ENCODE measurements around the gene AMT.
"Not testable (repeated sequence)": the region's sequence is repeated elsewhere in the genome, so short reads cannot be mapped to it uniquely, and the experiment has no call there.

The AMT gene

GRCh38 chr3:49410846-49411534 lies 11.3 kb downstream of the AMT start:
- Histone ChIP-seq H3K27me3 (ENCODE audit: control insufficient read depth, insufficient read depth, low read length) (no peaks in the 10 kb centered on the region), H3K4me1 (ENCODE audit: control insufficient read depth, insufficient read depth, low read length) (no peaks in the 10 kb centered on the region), H3K27ac (ENCODE audit: low read length) (no peak overlapping the region), H3K36me3 (ENCODE audit: control insufficient read depth, insufficient read depth, low read length) (no peaks in the 10 kb centered on the region), H3K9me3 (ENCODE audit: control insufficient read depth, insufficient read depth, low read length) (no peaks in the 10 kb centered on the region), H3K4me3 (ENCODE audit: low read length) (peak overlapping the region; percentile 100)
- WGBS (ENCODE audit: insufficient coverage, insufficient read length): no CpG with 5 or more reads among the region's 33 CpGs
- no peak for DNase-seq (ENCODE audit: low read depth, low spot score)

- Histone ChIP-seq H3K9me3 (ENCODE audit: control insufficient read depth, insufficient read depth, low read length) (no peaks in the 10 kb centered on the region), H3K4me1 (ENCODE audit: control insufficient read depth, insufficient read depth, low read length) (no peaks in the 10 kb centered on the region), H3K4me3 (ENCODE audit: low read length) (no peak overlapping the region; the same call in 1 of the 2 replicates), H3K36me3 (ENCODE audit: control insufficient read depth, insufficient read depth, low read length) (no peaks in the 10 kb centered on the region), H3K27me3 (ENCODE audit: control insufficient read depth, insufficient read depth, low read length) (no peaks in the 10 kb centered on the region), H3K27ac (ENCODE audit: low read length) (no peak overlapping the region)
- no CpG with 5 or more reads among the region's 4 CpGs for WGBS (ENCODE audit: insufficient coverage, insufficient read length)
- no peak for DNase-seq (ENCODE audit: low read depth, low spot score)
These were observed 12.0 kb downstream of the AMT start for GRCh38 chr3:49410066-49410845.

GRCh38 chr3:49406571-49407565 lies 15.4 kb downstream of the AMT start:
- Histone ChIP-seq H3K4me3 (ENCODE audit: low read length) (no peak overlapping the region), H3K4me1 (ENCODE audit: control insufficient read depth, insufficient read depth, low read length) (no peaks in the 10 kb centered on the region), H3K9me3 (ENCODE audit: control insufficient read depth, insufficient read depth, low read length) (no peaks in the 10 kb centered on the region), H3K36me3 (ENCODE audit: control insufficient read depth, insufficient read depth, low read length) (no peaks in the 10 kb centered on the region), H3K27ac (ENCODE audit: low read length) (no peak overlapping the region), H3K27me3 (ENCODE audit: control insufficient read depth, insufficient read depth, low read length) (no peaks in the 10 kb centered on the region)
- WGBS (ENCODE audit: insufficient coverage, insufficient read length): no CpG with 5 or more reads among the region's 17 CpGs
- DNase-seq (ENCODE audit: low read depth, low spot score): no peak

- not testable (repeated sequence) for H3K27ac ChIP-seq (ENCODE audit: low read length); DNase-seq (ENCODE audit: low read depth, low spot score); H3K27me3 ChIP-seq (ENCODE audit: control insufficient read depth, insufficient read depth, low read length); H3K4me1 ChIP-seq (ENCODE audit: control insufficient read depth, insufficient read depth, low read length); H3K4me3 ChIP-seq (ENCODE audit: low read length); H3K36me3 ChIP-seq (ENCODE audit: control insufficient read depth, insufficient read depth, low read length); H3K9me3 ChIP-seq (ENCODE audit: control insufficient read depth, insufficient read depth, low read length)
- no CpG with 5 or more reads among the region's 9 CpGs for WGBS (ENCODE audit: insufficient coverage, insufficient read length)
These were observed 16.7 kb downstream of the AMT start for GRCh38 chr3:49405570-49405969.

- H3K27me3 ChIP-seq (ENCODE audit: control insufficient read depth, insufficient read depth, low read length): no peaks in the 10 kb centered on the region
- no CpG with 5 or more reads among the region's 5 CpGs for WGBS (ENCODE audit: insufficient coverage, insufficient read length)
- no peak overlapping the region for H3K27ac ChIP-seq (ENCODE audit: low read length)
- H3K9me3 ChIP-seq (ENCODE audit: control insufficient read depth, insufficient read depth, low read length): no peaks in the 10 kb centered on the region
- no peaks in the 10 kb centered on the region for H3K36me3 ChIP-seq (ENCODE audit: control insufficient read depth, insufficient read depth, low read length)
- H3K4me3 ChIP-seq (ENCODE audit: low read length): no peak overlapping the region
- H3K4me1 ChIP-seq (ENCODE audit: control insufficient read depth, insufficient read depth, low read length): no peaks in the 10 kb centered on the region
- no peak for DNase-seq (ENCODE audit: low read depth, low spot score)
These were observed 18.4 kb downstream of the AMT start for GRCh38 chr3:49403891-49404290.

- Histone ChIP-seq H3K4me1 (ENCODE audit: control insufficient read depth, insufficient read depth, low read length) (no peaks in the 10 kb centered on the region), H3K4me3 (ENCODE audit: low read length) (no peak overlapping the region), H3K9me3 (ENCODE audit: control insufficient read depth, insufficient read depth, low read length) (no peaks in the 10 kb centered on the region), H3K36me3 (ENCODE audit: control insufficient read depth, insufficient read depth, low read length) (no peaks in the 10 kb centered on the region), H3K27ac (ENCODE audit: low read length) (no peak overlapping the region), H3K27me3 (ENCODE audit: control insufficient read depth, insufficient read depth, low read length) (no peaks in the 10 kb centered on the region)
- WGBS (ENCODE audit: insufficient coverage, insufficient read length): no CpG with 5 or more reads among the region's 2 CpGs
- no peak for DNase-seq (ENCODE audit: low read depth, low spot score)
These were observed 20.5 kb downstream of the AMT start for GRCh38 chr3:49401766-49402165.

- no peak overlapping the region for H3K27ac ChIP-seq (ENCODE audit: low read length)
- H3K9me3 ChIP-seq (ENCODE audit: control insufficient read depth, insufficient read depth, low read length): no peaks in the 10 kb centered on the region
- WGBS (ENCODE audit: insufficient coverage, insufficient read length): no CpG with 5 or more reads among the region's 3 CpGs
- H3K4me1 ChIP-seq (ENCODE audit: control insufficient read depth, insufficient read depth, low read length): no peaks in the 10 kb centered on the region
- DNase-seq (ENCODE audit: low read depth, low spot score): no peak
- no peaks in the 10 kb centered on the region for H3K36me3 ChIP-seq (ENCODE audit: control insufficient read depth, insufficient read depth, low read length)
- H3K27me3 ChIP-seq (ENCODE audit: control insufficient read depth, insufficient read depth, low read length): no peaks in the 10 kb centered on the region
- H3K4me3 ChIP-seq (ENCODE audit: low read length): no peak overlapping the region
These were observed 22.8 kb downstream of the AMT start for GRCh38 chr3:49399461-49399860.

- Histone ChIP-seq H3K27ac (ENCODE audit: low read length) (no peak overlapping the region), H3K36me3 (ENCODE audit: control insufficient read depth, insufficient read depth, low read length) (no peaks in the 10 kb centered on the region), H3K9me3 (ENCODE audit: control insufficient read depth, insufficient read depth, low read length) (no peaks in the 10 kb centered on the region), H3K4me1 (ENCODE audit: control insufficient read depth, insufficient read depth, low read length) (no peaks in the 10 kb centered on the region), H3K27me3 (ENCODE audit: control insufficient read depth, insufficient read depth, low read length) (no peaks in the 10 kb centered on the region), H3K4me3 (ENCODE audit: low read length) (no peak overlapping the region)
- WGBS (ENCODE audit: insufficient coverage, insufficient read length): 100% methylated on average over 1 of the region's 4 CpGs
- DNase-seq (ENCODE audit: low read depth, low spot score): no peak
These were observed 24.8 kb downstream of the AMT start for GRCh38 chr3:49397470-49397869.

- H3K4me3 ChIP-seq (ENCODE audit: low read length); H3K27me3 ChIP-seq (ENCODE audit: control insufficient read depth, insufficient read depth, low read length); DNase-seq (ENCODE audit: low read depth, low spot score); H3K9me3 ChIP-seq (ENCODE audit: control insufficient read depth, insufficient read depth, low read length); H3K27ac ChIP-seq (ENCODE audit: low read length); H3K36me3 ChIP-seq (ENCODE audit: control insufficient read depth, insufficient read depth, low read length); H3K4me1 ChIP-seq (ENCODE audit: control insufficient read depth, insufficient read depth, low read length): not testable (repeated sequence)
- WGBS (ENCODE audit: insufficient coverage, insufficient read length): no CpG with 5 or more reads among the region's 10 CpGs
These were observed 31.0 kb downstream of the AMT start for GRCh38 chr3:49391310-49391709.

- Histone ChIP-seq H3K4me3 (ENCODE audit: low read length) (no peak overlapping the region), H3K27ac (ENCODE audit: low read length) (no peak overlapping the region), H3K4me1 (ENCODE audit: control insufficient read depth, insufficient read depth, low read length) (no peaks in the 10 kb centered on the region), H3K27me3 (ENCODE audit: control insufficient read depth, insufficient read depth, low read length) (no peaks in the 10 kb centered on the region), H3K9me3 (ENCODE audit: control insufficient read depth, insufficient read depth, low read length) (no peaks in the 10 kb centered on the region), H3K36me3 (ENCODE audit: control insufficient read depth, insufficient read depth, low read length) (no peaks in the 10 kb centered on the region)
- WGBS (ENCODE audit: insufficient coverage, insufficient read length): no CpG with 5 or more reads among the region's 6 CpGs
- DNase-seq (ENCODE audit: low read depth, low spot score): no peak
These were observed 33.0 kb downstream of the AMT start for GRCh38 chr3:49389297-49389696.

All from iPS DF 6.9 (cell line).